Aorta (tissue), 5 donors: ENCODE measurements around the gene SULT4A1. TPM values are rescaled to one million over a fixed set of nuclear protein-coding genes. Genes with fewer than 3 reads are reported as not detected.

Source experiments
- ATAC-seq: fragments of 200-7000 bp; cut with Tn5 transposase; one replicate; pipeline ENCODE4 v1.9.1; 2022; ENCODE audit warnings: moderate library complexity; ENCODE audit not compliant: low FRiP score
- DNase-seq, 2 donors: peaks; one replicate each; pipeline ENCODE4 v3.0.0-alpha.2; 2020
- H3K27ac ChIP-seq, 2 donors: one replicate each; pipeline ENCODE4 v1.5.1; 2013; ENCODE audit warnings: low read length in 2 of 2, mild to moderate bottlenecking in 2 of 2, moderate library complexity in 2 of 2, control low read depth in 1 of 2, inconsistent platforms in 1 of 2, low read depth in 1 of 2
- H3K27me3 ChIP-seq, 2 donors: one replicate each; pipeline ENCODE4 v1.6.1; 2013; ENCODE audit warnings: control low read depth in 1 of 2, low read length in 1 of 2, mild to moderate bottlenecking in 1 of 2, moderate library complexity in 1 of 2; ENCODE audit not compliant: insufficient read depth in 2 of 2, control insufficient read depth in 1 of 2
- H3K36me3 ChIP-seq, 2 donors: one replicate each; pipeline ENCODE4 v1.6.1; 2013; ENCODE audit warnings: control low read depth in 1 of 2, low read length in 1 of 2, mild to moderate bottlenecking in 1 of 2; ENCODE audit not compliant: insufficient read depth in 2 of 2, control insufficient read depth in 1 of 2
- H3K4me1 ChIP-seq, 2 donors: one replicate each; pipeline ENCODE4 v1.6.1; 2013; ENCODE audit warnings: low read length in 2 of 2, control low read depth in 1 of 2, mild to moderate bottlenecking in 1 of 2, moderate library complexity in 1 of 2; ENCODE audit not compliant: insufficient read depth in 2 of 2, control insufficient read depth in 1 of 2
- H3K4me3 ChIP-seq, 2 donors: one replicate each; pipeline ENCODE4 v1.5.1; 2013; ENCODE audit warnings: low read length in 2 of 2, control low read depth in 1 of 2, mild to moderate bottlenecking in 1 of 2
- H3K9me3 ChIP-seq: one replicate; pipeline ENCODE4 v1.6.1; 2013; ENCODE audit warnings: mild to moderate bottlenecking, low read length; ENCODE audit not compliant: control insufficient read depth
- WGBS, 2 donors: extraction: QIAGEN DNeasy Blood & Tissue Kit; methylation state at CpG; one replicate each; pipeline ENCODE4 v1.1.7; 2013; 5-methylcytosine and 5-hydroxymethylcytosine counted together
- intact Hi-C, 2 donors: fragments of 100-400 bp; cut with DNase I; formaldehyde crosslinking; loops; one replicate each; pipeline versions ENCODE4 v1.14.2 to v1.15.0; 2022
- polyA plus RNA-seq, 2 donors: library from polyadenylated mRNA; stranded (reverse); fragments of 200-250 nt; gene quantifications; one replicate each; pipeline ENCODE4 v1.2.3, GENCODE V29; 2013
- total RNA-seq, 2 donors: library from RNA; stranded (reverse); fragmentation: NEBNext Ultra II Directional; extraction: Animal tissue kit (Norgen Biotek cat#: 25700); gene quantifications; one replicate each; pipeline ENCODE4 v1.2.1, GENCODE V29; 2021
- donor health status: healthy with polysubstance abuse.
- donor health status: Bipolar disorder and iron deficiency.
- donor health status: DM: no; HTN: no; CAD: no.
- donor health status: DM: no; HTN: no; CAD: no.
- donor health status: DM: yes; HTN: yes; CAD: no.

SULT4A1 gene
- total and polyA plus RNA-seq, 4 donors, result 2.6 TPM; not detected in 3

DNA sequence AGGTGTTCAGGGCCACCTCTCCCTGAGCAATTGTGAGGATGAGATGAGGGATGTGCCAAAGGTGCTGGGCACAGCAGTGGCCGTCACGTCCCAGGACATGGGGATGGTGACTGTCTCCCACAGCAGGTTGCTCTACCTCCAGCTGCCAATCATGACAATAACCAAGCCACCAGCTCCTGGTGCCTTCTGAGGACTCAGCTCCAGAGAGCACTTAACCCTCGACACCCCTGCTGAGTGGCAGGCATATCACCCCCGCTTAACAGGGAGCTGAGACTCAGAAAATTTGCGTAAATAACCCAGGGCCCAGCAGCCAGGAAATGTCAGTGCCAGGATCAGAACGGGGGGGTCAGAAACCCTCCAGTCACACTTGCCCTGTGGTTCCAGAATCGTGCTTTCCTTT lies 37.9 kb upstream of the SULT4A1 start:
- Histone ChIP-seq H3K4me1 (no peaks in the 10 kb centered on the region), H3K9me3 (no peaks in the 10 kb centered on the region), H3K36me3 (no peaks in the 10 kb centered on the region), H3K4me3 (no peak overlapping the region), H3K27me3 (no peaks in the 10 kb centered on the region), H3K27ac (no peak overlapping the region)
- no peak for DNase-seq
- 48 to 52% methylated on average over 7 of the region's 7 CpGs for WGBS, 2 donors
- no peak for ATAC-seq
- intact Hi-C loops, result no loop called here

DNA sequence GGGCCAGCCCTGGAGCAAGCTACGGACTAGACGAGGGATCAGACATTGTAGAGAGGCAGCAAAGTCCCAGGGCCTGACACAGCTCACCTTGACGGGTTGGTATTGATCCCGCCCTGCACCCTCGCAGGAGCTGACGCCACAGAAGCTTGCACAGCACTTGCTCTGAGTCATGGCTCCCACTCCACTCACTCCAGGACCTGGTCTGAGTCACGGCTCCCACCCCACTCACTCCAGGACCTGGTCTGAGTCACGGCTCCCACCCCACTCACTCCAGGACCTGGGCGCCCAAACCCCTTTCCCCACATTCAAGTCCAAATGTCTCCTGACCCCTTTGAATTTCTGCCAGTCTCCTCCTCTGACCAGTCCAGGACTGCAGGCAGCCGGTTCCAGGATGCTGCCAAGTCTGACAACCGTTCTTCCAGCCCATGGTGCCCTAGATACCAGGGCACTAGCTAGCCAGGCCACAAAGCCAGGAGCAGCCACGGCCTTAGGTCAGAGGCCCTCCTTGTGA lies 35.5 kb upstream of the SULT4A1 start:
- no peaks in the 10 kb centered on the region for H3K4me1 ChIP-seq
- 44 to 54% methylated on average over 12 of the region's 12 CpGs for WGBS, 2 donors
- no peaks in the 10 kb centered on the region for H3K27me3 ChIP-seq
- H3K36me3 ChIP-seq, result no peaks in the 10 kb centered on the region
- no peak overlapping the region for H3K27ac ChIP-seq
- intact Hi-C loops, result no loop called here
- DNase-seq (no peak), ATAC-seq (no peak)
- H3K4me3 ChIP-seq, result no peak overlapping the region
- no peaks in the 10 kb centered on the region for H3K9me3 ChIP-seq

DNA sequence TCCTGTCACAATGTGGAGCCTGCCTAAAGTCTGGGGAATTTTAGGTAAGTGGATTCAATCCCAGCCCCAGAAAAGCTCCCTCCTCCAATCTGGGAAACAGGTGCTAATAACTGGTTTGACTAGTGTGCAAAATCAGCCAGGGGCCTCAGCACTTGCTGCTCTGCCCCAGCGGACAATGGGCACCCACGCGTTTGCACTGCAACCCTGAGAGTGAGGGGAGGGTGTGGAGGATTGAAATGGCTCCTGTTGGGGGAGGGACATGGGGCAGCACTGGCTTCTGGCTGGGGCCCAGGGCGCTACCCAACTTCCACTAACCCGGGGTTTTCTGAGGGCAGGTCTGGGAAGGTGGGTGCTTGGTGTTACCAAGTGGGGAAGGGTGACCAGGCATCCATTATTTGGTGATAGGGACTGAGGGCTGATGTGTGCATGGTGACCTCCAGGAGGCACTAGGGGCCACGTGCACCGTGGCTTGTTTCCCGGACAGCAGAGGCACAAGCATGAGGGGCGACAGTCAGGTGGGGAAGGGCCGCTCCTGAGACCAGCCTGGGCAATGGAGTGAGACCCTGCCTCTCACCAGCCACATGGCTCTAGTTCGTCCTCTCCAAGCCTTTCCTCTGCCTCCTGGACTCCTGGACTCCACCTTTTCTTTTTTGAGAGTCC lies 33.8 kb upstream of the SULT4A1 start:
- DNase-seq, result peak in 1 of 2 donors; percentile 26
- 46 to 48% methylated on average over 11 of the region's 11 CpGs for WGBS, 2 donors
- ATAC-seq, result no peak
- no peaks in the 10 kb centered on the region for H3K27me3 ChIP-seq
- no peaks in the 10 kb centered on the region for H3K36me3 ChIP-seq
- H3K4me1 ChIP-seq, result no peaks in the 10 kb centered on the region
- no peak overlapping the region for H3K27ac ChIP-seq
- intact Hi-C loops, result no loop called here
- no peaks in the 10 kb centered on the region for H3K9me3 ChIP-seq
- no peak overlapping the region for H3K4me3 ChIP-seq

DNA sequence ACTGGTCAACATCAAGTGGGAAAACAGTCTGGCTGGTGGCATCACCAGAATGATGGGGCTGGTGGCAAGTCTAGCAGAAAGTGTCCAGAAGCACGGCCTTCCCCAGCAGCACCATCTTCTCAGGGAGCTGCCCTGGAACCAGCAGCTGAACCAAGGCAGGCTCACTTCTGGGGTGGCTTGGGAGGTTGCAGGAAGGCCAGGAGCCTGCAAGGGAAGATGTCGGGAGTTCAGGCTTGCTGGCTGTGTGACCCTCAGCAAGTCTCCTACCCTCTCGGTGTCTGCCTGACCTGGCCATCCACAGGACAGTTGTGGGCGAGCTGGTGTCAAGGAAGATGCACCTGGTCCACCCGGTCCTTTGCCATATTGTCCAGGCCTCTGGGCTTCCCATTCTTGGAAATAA lies 31.8 kb upstream of the SULT4A1 start:
- Histone ChIP-seq H3K9me3 (no peaks in the 10 kb centered on the region), H3K4me3 (no peak overlapping the region), H3K27ac (no peak overlapping the region), H3K27me3 (no peaks in the 10 kb centered on the region), H3K36me3 (no peaks in the 10 kb centered on the region), H3K4me1 (no peaks in the 10 kb centered on the region)
- ATAC-seq (no peak), DNase-seq (peak; percentile 38 to 44)
- 83 to 87% methylated on average over 5 of the region's 5 CpGs for WGBS, 2 donors
- intact Hi-C loops, result no loop called here

DNA sequence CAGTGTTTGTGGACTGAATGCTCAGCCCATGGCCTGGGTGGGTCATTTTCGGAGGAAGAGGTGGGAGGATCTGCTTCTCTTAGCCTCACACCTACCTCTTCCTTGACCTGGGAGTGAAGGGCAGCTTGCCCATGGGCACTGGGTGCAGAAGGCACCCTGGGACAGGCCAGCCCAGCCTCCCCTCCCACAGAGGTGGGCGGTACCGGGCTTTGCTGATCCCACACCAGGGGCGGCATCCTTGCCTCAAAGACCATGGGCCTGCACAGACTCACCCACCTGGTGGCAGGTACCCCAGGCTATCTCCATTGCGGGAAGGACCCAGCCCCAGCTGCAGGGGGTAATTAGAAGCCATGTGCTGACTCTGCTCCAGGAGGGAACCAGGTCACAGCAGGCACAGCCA lies 31.0 kb upstream of the SULT4A1 start:
- Histone ChIP-seq H3K36me3 (no peaks in the 10 kb centered on the region), H3K27ac (no peak overlapping the region), H3K4me3 (no peak overlapping the region), H3K27me3 (no peaks in the 10 kb centered on the region), H3K9me3 (no peaks in the 10 kb centered on the region), H3K4me1 (no peaks in the 10 kb centered on the region)
- 59 to 66% methylated on average over 5 of the region's 5 CpGs for WGBS, 2 donors
- ATAC-seq, result no peak
- intact Hi-C loops, result no loop called here
- peak; percentile 16 to 60 for DNase-seq

DNA sequence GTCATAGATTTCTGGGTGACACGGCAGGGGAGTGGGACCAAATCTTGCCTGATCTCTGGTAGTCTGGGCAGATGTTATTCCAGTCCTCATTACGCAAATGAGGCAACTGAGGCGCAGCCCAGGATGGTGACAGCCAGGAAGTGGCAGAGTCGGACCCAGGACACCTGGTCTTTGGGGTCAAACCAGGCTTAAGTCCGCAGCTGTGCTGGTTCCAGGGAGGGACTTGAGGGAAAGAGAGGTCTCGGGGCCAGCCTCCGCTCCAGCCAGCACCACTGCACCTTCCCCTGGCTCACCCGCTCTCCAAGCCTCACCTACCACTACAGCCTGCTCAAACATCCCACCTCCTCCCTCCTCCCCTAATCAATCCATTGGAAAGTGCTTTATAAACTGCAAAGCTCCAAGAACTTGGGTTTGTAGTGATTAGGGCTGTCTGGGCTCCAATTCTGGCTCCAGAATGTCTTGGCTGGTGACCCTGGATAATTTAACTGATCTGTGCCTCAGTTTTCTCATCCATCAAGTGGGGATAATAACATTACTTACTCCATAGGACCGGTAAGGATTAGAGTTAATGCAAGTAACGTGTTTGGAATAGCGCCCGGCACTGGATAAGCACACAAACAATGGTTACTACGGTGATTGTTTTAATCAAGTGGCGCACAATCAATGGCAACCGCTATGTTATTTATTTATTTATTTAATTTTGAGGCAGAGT lies 30.0 kb upstream of the SULT4A1 start:
- Histone ChIP-seq H3K4me1 (no peaks in the 10 kb centered on the region), H3K27ac (no peak overlapping the region), H3K36me3 (no peaks in the 10 kb centered on the region), H3K4me3 (no peak overlapping the region), H3K9me3 (no peaks in the 10 kb centered on the region), H3K27me3 (no peaks in the 10 kb centered on the region)
- ATAC-seq, result no peak
- peak in 1 of 2 donors; percentile 3 for DNase-seq
- 46 to 51% methylated on average over 15 of the region's 15 CpGs for WGBS, 2 donors
- intact Hi-C loops, result no loop called here

DNA sequence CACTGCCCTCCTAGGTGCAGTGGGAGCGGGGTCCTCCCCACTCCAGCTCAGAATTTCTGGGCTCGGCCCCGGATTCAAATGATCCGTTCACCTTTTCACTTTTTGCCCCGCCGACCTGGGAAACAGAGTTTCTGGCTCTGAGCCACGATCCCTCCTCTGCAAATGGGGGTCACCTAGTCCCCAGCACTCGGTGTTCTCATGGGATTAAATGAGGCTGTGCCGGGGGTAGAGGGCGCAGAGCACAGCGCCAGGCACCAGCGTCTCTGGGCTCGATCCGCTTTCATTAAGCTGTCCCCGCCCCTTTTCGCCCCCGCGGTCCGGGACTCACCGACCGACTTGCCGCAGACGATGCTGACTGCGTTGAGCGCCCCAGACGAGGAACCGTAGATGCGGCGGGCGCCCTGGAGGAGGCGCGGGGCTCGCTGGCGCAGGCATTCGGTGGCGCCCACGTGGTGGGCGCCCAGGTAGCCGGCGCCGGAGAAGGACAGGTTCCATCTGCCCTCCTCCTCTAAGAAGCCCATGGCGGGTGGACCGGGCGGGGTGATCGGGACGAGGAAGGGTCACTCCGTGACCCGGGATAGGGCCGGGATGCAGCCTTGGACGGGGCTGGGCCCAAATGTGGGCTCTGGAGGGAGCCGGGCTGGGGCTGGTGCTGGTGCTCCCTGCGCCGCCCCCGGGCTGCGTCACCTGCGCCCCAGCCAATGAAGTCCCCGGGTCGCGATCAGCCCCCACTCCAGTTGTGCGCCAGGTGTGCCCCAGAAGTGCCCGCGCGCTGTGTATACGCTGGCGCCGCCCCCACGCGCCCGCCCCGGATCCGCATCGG lies 29.3 kb upstream of the SULT4A1 start, which contains the start of gene PNPLA5:
Gene PNPLA5 (minus strand): TSS at position 654 of the 823 bp plus-strand sequence. CDS start 133 bp downstream, at position 521.
- no peak within 1 kb of the TSS for H3K27ac ChIP-seq
- H3K27me3 ChIP-seq, result no peaks in the 10 kb centered on the region
- intact Hi-C loops, result no loop called here
- no peak within 1 kb of the TSS for H3K4me3 ChIP-seq
- DNase-seq (peak; percentile 28 to 71), ATAC-seq (no peak)
- no peaks in the 10 kb centered on the region for H3K4me1 ChIP-seq
- H3K9me3 ChIP-seq, result no peaks in the 10 kb centered on the region
- WGBS, 2 donors, result 1 to 2% methylated on average over 72 of the region's 72 CpGs
- no peaks in the 10 kb centered on the region for H3K36me3 ChIP-seq

DNA sequence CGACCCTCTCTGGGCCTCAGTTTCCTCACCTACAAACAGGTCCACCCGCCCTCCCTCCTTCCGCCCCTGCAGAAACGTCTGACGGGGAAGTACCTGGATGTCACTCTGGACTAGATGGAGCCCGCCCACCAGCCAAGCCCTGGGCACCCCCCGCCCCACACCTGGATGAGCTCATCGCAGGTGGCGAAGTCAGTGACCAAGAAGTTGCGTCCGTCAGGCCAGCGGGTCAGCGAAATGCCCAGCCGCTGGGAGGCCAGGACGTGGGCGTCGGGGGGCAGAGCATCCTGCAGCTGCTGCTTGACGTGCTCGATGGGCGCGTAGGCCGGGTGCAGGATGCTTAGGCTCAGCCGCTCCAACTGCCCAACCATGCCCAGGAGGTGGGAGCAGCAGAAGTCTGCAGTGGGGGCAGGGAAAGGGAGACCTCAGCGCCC lies 28.6 kb upstream of the SULT4A1 start:
- Histone ChIP-seq H3K27me3 (no peaks in the 10 kb centered on the region), H3K4me1 (no peaks in the 10 kb centered on the region), H3K36me3 (no peaks in the 10 kb centered on the region), H3K27ac (no peak overlapping the region), H3K9me3 (no peaks in the 10 kb centered on the region), H3K4me3 (no peak overlapping the region)
- intact Hi-C loops, result no loop called here
- ATAC-seq (no peak), DNase-seq (peak; percentile 38 to 59)
- WGBS, 2 donors, result 14 to 18% methylated on average over 24 of the region's 24 CpGs
